Activated naive CD4-positive, alpha-beta T cell treated with anti-CD3 and anti-CD28 coated beads, Interleukin-2, amount 10 ng/mL, durations not matched to agents 7 days and 5 days (primary cell): Measurements from ENCODE around the gene MAPRE2.

Experiments
- CTCF ChIA-PET: fragments of 350-600 bp; sonication (Branson Sonifier 250); formaldehyde crosslinking; loops from one replicate; lab custom pipeline; 2021; ENCODE audit warnings: antibody characterized with exemption; lab: Charles Lee
- DNase-seq: peaks from one replicate; pipeline ENCODE4 v3.0.0-alpha.2; 2020
- H3K27ac Mint-ChIP-seq: one replicate; pipeline ENCODE4 v1.8.0; 2021; ENCODE audit warnings: mild to moderate bottlenecking, moderate library complexity, mixed read lengths
- H3K27me3 Mint-ChIP-seq: one replicate; pipeline ENCODE4 v1.8.0; 2021; ENCODE audit warnings: mild to moderate bottlenecking, mixed read lengths
- H3K36me3 Mint-ChIP-seq: one replicate; pipeline ENCODE4 v1.8.0; 2021; ENCODE audit warnings: mixed read lengths
- H3K4me1 Mint-ChIP-seq: one replicate; pipeline ENCODE4 v1.8.0; 2021; ENCODE audit warnings: mixed read lengths
- H3K4me3 Mint-ChIP-seq: one replicate; pipeline ENCODE4 v1.8.0; 2021; ENCODE audit warnings: mild to moderate bottlenecking, moderate library complexity, mixed read lengths
- H3K9me3 Mint-ChIP-seq: one replicate; pipeline ENCODE4 v1.8.0; 2021; ENCODE audit warnings: mixed read lengths

MAPRE2 gene

DNA sequence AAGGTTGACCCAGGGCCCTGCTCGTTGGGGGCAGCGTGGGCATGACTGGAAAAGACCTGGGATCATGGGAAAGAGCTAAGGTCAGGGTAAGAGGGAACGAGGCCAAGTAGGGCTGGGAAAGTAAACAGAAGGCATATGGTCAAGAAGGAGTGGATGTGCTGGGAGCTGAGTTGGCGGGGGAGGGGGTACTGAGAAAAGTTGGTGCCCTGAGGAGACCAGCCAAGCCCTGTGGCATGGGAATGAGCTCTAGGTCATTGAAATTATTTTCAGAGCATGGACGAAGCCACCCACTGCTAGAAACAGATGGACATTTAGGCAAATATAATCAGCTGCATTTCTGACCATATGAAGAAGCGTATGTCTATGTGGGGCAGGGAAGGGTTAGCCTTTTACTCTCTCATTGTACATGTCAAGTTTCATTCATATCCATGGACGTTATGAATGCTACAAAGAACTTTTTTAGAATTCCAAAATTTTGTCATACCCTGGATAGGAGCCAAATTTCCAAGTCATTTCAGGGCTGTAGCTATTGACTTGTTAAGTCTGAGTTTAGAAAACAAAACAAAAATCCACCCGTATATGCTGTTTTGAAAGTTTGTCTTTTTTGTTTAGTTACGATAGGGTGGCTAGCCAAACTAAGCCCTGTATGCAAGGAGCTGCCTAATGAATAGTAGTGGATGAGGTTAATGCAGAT is 19.1 kb downstream of the MAPRE2 start:
- CTCF ChIA-PET, result interaction anchor here (0.6 to 0.9 kb wide), 2 partner anchors 20 to 31 kb away, joined by 3 read pairs; no protein-coding TSS in a partner anchor
- Mint-ChIP-seq H3K4me3 (no peak overlapping the region), H3K27ac (no peak overlapping the region), H3K4me1 (no peaks in the 10 kb centered on the region), H3K9me3 (no peaks in the 10 kb centered on the region), H3K27me3 (no peaks in the 10 kb centered on the region), H3K36me3 (no peaks in the 10 kb centered on the region)
- no peak for DNase-seq

DNA sequence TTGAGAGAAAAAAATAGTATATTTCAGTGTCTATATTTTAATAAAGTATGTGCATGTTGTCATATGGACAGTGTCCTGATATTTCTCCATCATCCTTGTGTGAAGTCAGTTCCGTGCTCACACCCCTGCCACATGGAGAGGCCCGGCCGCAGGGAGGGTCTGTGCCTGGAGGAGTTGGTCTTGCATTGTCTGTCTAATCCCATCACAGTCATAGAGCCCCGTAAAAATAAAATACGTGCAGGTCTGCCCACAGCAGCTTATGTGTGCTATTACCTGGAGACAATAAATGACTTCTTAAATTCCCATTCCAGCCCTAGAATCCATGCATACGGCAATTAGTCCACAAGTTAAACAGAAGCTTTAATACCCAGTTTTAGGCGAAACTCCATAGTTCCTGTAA is 20.1 kb downstream of the MAPRE2 start:
- CTCF ChIA-PET, result no interaction called here
- Mint-ChIP-seq H3K27me3 (no peaks in the 10 kb centered on the region), H3K36me3 (no peaks in the 10 kb centered on the region), H3K9me3 (no peaks in the 10 kb centered on the region), H3K4me1 (no peaks in the 10 kb centered on the region), H3K27ac (no peak overlapping the region), H3K4me3 (no peak overlapping the region)
- DNase-seq, result no peak

- H3K4me1 Mint-ChIP-seq, result no peaks in the 10 kb centered on the region
- no peaks in the 10 kb centered on the region for H3K9me3 Mint-ChIP-seq
- no peak for DNase-seq
- H3K27ac Mint-ChIP-seq, result no peak overlapping the region
- H3K27me3 Mint-ChIP-seq, result no peaks in the 10 kb centered on the region
- no peaks in the 10 kb centered on the region for H3K36me3 Mint-ChIP-seq
- CTCF ChIA-PET, result no interaction called here
- no peak overlapping the region for H3K4me3 Mint-ChIP-seq
Measured at GRCh38 chr18:35061804-35062203, 20.6 kb downstream of the MAPRE2 start.

DNA sequence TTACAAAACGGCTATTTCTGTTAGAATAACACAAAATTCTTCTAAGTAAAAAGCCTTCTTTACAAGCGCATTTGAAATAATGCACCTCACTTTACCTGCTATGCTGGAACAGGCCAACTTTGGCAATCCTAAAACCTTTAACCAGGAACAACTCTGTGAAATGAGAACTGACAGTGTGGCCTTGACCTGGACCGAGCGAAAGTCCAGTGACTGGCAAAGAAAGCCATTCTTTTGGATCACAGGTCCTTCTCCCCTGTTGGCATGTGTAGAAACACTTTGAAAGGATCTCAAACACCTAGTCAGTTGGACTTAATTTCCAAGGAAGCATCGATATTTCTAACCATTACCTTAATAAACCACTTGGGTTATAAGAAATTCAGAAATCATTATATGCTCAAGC is 21.2 kb downstream of the MAPRE2 start:
- H3K4me1 Mint-ChIP-seq, result no peaks in the 10 kb centered on the region
- no peak for DNase-seq
- CTCF ChIA-PET, result no interaction called here
- no peaks in the 10 kb centered on the region for H3K36me3 Mint-ChIP-seq
- H3K4me3 Mint-ChIP-seq, result no peak overlapping the region
- H3K27me3 Mint-ChIP-seq, result no peaks in the 10 kb centered on the region
- H3K27ac Mint-ChIP-seq, result no peak overlapping the region
- H3K9me3 Mint-ChIP-seq, result no peaks in the 10 kb centered on the region

GRCh38 chr18:35063875-35064690 is 22.9 kb downstream of the MAPRE2 start:
- H3K4me1 Mint-ChIP-seq, result no peaks in the 10 kb centered on the region
- no peak for DNase-seq
- no peaks in the 10 kb centered on the region for H3K36me3 Mint-ChIP-seq
- H3K27ac Mint-ChIP-seq, result no peak overlapping the region
- no peaks in the 10 kb centered on the region for H3K9me3 Mint-ChIP-seq
- CTCF ChIA-PET, result no interaction called here
- no peak overlapping the region for H3K4me3 Mint-ChIP-seq
- H3K27me3 Mint-ChIP-seq, result no peaks in the 10 kb centered on the region

GRCh38 chr18:35067454-35067853 is 26.2 kb downstream of the MAPRE2 start:
- H3K4me1 Mint-ChIP-seq, result no peaks in the 10 kb centered on the region
- no peaks in the 10 kb centered on the region for H3K9me3 Mint-ChIP-seq
- H3K4me3 Mint-ChIP-seq, result no peak overlapping the region
- CTCF ChIA-PET, result no interaction called here
- DNase-seq, result no peak
- H3K36me3 Mint-ChIP-seq, result peaks cover 14% of the 10 kb centered on the region
- H3K27me3 Mint-ChIP-seq, result no peaks in the 10 kb centered on the region
- no peak overlapping the region for H3K27ac Mint-ChIP-seq

DNA sequence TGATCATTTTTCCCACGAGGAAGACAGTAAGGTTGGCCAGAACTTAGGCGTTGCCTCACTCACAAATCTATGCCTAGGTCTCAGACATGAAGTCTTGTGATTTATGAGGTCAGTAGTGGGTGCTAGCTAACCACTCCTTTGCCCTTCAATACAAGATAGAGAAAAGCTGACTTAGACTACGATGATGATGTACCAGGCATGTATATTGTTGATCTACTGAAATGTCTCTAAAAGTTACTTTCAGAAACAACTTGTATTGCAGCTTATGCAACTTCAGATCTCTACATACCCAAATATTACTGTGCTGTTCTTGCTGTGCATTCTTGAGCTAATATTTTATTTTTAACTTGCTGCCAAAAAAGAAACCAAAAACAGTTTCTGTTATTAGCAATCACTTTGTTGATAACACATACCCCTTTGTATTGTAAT is 30.6 kb downstream of the MAPRE2 start:
- Mint-ChIP-seq H3K27me3 (no peaks in the 10 kb centered on the region), H3K9me3 (no peaks in the 10 kb centered on the region), H3K27ac (no peak overlapping the region), H3K36me3 (peaks cover 22% of the 10 kb centered on the region), H3K4me1 (no peaks in the 10 kb centered on the region), H3K4me3 (no peak overlapping the region)
- CTCF ChIA-PET, result interaction anchor here (0.9 kb wide), 1 partner anchor 43 kb away, joined by 3 read pairs; no protein-coding TSS in a partner anchor
- no peak for DNase-seq

DNA sequence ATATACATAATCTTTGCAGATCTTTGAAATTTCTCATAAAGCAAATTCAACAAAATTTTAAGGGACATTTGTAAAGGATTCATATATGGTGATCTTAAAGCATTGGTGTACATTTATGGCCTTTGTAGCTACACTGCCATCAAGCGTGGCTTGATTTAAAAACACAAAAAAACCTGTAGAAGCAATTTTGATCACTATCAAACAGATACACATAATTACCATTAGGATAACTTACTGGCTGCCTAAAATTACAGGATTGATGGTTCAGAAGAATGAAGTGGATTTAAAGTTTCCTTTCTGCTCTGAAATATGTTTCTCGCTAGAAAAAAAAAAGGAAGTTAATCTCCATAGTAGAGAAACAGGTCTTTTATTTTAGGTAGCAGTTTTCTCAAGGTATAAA is 31.4 kb downstream of the MAPRE2 start:
- CTCF ChIA-PET, result interaction anchor here (1.2 kb wide), 1 partner anchor 43 kb away, joined by 3 read pairs; no protein-coding TSS in a partner anchor
- H3K27ac Mint-ChIP-seq, result no peak overlapping the region

GRCh38 chr18:35073186-35074105 is 32.2 kb downstream of the MAPRE2 start:
- H3K9me3 Mint-ChIP-seq, result no peaks in the 10 kb centered on the region
- no peak overlapping the region for H3K4me3 Mint-ChIP-seq
- peaks cover 25% of the 10 kb centered on the region for H3K36me3 Mint-ChIP-seq
- CTCF ChIA-PET, result interaction anchor here (1.2 kb wide), 1 partner anchor 44 kb away, joined by 3 read pairs; no protein-coding TSS in a partner anchor
- H3K4me1 Mint-ChIP-seq, result no peaks in the 10 kb centered on the region
- no peaks in the 10 kb centered on the region for H3K27me3 Mint-ChIP-seq
- H3K27ac Mint-ChIP-seq, result no peak overlapping the region
- DNase-seq, result no peak

More for the DNA sequence above, 31.4 kb downstream of the MAPRE2 start:
- no peaks in the 10 kb centered on the region for H3K4me1 Mint-ChIP-seq
- H3K9me3 Mint-ChIP-seq, result no peaks in the 10 kb centered on the region
- H3K27me3 Mint-ChIP-seq, result no peaks in the 10 kb centered on the region
- DNase-seq, result no peak
- H3K36me3 Mint-ChIP-seq, result peaks cover 25% of the 10 kb centered on the region
- no peak overlapping the region for H3K4me3 Mint-ChIP-seq

- no peaks in the 10 kb centered on the region for H3K9me3 Mint-ChIP-seq
- no peaks in the 10 kb centered on the region for H3K4me1 Mint-ChIP-seq
- H3K27ac Mint-ChIP-seq, result no peak overlapping the region
- H3K36me3 Mint-ChIP-seq, result peaks cover 32% of the 10 kb centered on the region
- H3K4me3 Mint-ChIP-seq, result no peak overlapping the region
- no peaks in the 10 kb centered on the region for H3K27me3 Mint-ChIP-seq
- no peak for DNase-seq
- CTCF ChIA-PET, result no interaction called here
Measured at GRCh38 chr18:35074581-35074980, 33.4 kb downstream of the MAPRE2 start.

- no peak overlapping the region for H3K4me3 Mint-ChIP-seq
- H3K27ac Mint-ChIP-seq, result no peak overlapping the region
- DNase-seq, result no peak
- H3K9me3 Mint-ChIP-seq, result no peaks in the 10 kb centered on the region
- H3K36me3 Mint-ChIP-seq, result peaks cover 34% of the 10 kb centered on the region
- H3K27me3 Mint-ChIP-seq, result no peaks in the 10 kb centered on the region
- CTCF ChIA-PET, result no interaction called here
- H3K4me1 Mint-ChIP-seq, result no peaks in the 10 kb centered on the region
Measured at GRCh38 chr18:35075132-35075531, 33.9 kb downstream of the MAPRE2 start.

DNA sequence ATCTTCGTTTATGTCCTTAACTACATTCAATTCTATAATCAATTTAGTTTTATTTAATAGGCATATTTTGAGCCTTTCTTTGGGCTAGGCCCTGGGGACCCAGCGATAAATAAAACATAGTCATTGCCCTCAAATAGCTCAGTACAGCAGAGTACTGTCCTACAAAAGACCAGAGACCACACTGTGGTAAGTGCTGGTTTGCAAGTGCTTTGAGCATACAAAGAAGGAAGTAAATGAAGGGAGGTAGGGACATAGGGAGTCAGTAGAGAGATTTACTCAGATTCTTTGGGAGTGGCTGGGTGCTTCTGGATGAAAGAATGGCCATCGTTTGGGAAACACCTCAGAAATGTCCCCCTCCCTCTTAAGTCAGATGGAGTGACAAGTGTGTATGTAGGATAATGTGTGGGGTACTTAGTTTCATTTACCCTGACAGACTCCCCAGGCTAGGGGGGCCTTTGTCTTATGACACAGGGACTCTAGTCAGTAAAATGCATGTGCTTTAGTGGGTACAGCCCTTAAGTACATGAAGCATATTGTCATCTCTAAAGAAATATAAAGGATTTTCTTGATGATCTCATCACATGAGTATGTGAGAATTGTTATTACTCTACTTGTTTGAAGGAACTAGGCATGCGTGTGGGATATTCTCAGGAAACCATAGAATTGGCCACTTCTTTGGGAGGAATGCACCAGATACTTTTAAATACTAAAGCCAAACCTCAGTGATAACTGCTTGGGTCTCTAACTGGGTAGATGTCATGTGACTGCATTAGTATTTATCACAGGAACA is 35.1 kb downstream of the MAPRE2 start:
- no peak overlapping the region for H3K4me3 Mint-ChIP-seq
- no peak overlapping the region for H3K27ac Mint-ChIP-seq
- H3K27me3 Mint-ChIP-seq, result no peaks in the 10 kb centered on the region
- H3K36me3 Mint-ChIP-seq, result peaks cover 30% of the 10 kb centered on the region
- no peak for DNase-seq
- CTCF ChIA-PET, result no interaction called here
- H3K4me1 Mint-ChIP-seq, result no peaks in the 10 kb centered on the region
- no peaks in the 10 kb centered on the region for H3K9me3 Mint-ChIP-seq

DNA sequence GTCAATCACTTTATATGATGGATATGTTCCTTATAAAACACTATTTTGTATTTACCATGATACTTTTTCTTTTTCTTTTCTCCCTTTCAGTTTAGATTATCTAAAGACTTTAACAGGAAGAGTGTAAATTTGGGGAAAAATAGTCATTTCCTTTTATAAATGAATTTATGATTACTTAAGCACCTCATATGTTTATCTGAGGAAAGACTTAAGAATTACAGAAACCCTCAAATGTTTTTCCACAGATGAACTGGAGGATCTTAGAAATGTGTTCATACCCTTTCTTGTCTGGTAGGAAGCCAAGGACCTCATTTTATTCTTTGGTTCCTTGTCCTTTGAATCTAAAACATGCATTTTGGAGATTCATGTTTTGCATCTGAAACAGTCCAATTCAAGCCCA is 36.7 kb downstream of the MAPRE2 start:
- Mint-ChIP-seq H3K4me3 (no peak overlapping the region), H3K4me1 (no peaks in the 10 kb centered on the region), H3K9me3 (no peaks in the 10 kb centered on the region), H3K36me3 (peaks cover 23% of the 10 kb centered on the region), H3K27ac (no peak overlapping the region), H3K27me3 (no peaks in the 10 kb centered on the region)
- CTCF ChIA-PET, result no interaction called here
- DNase-seq, result no peak
